ENCODE data around the gene TTC39B. TPM values are rescaled to one million over a fixed set of nuclear protein-coding genes. Genes with fewer than 3 reads are reported as not detected.

Gene TTC39B
- total and polyA plus RNA-seq, 2 of the 8 experiments (the other 6 are each of a cell fraction or from before 2014, with no cell fraction given) = 1.6 to 10.9 TPM

DNA sequence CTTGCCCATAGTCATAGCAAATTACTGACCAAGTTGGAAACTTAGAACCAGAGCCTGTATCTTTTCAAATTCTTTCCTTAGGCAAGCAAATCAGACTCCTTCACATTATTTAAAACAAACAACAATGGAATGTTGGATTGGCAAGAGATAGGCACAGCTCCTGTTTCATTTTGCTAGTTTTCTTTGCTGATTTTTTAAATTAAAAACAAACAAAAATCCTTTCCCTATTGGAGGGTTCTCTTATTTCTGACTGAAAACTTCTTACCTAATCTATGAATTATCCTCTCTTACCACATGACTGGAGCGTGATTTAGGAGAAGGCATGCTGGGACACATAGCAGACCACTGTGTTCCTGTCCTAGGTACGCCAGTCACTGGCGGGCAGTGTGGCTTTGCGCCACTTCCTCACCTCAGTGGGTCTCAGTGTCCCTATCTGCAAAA, 63.0 kb downstream of the TTC39B start:
- Histone ChIP-seq H3K4me2 (ENCODE audit: insufficient read depth in 1 of 2, low read depth in 2 of 2, low read length in 2 of 2) (no peak overlapping the region), H4K5ac (ENCODE audit: insufficient read length, low read depth, low read length) (no peak overlapping the region), H2BK15ac (ENCODE audit: low read length) (no peak overlapping the region), H3K36me3 (ENCODE audit: control insufficient read depth in 2 of 4, insufficient read depth in 4 of 4, low read length in 3 of 4) (no peaks in the 10 kb centered on the region), H2BK120ac (replicated peaks; ENCODE audit: low read depth, low read length) (no peak overlapping the region), H3K23me2 (ENCODE audit: low read depth, low read length) (no peaks in the 10 kb centered on the region), H3K4me1 (replicated peaks in 1 of 4; ENCODE audit: control insufficient read depth in 3 of 4, insufficient read depth in 4 of 4, low read length in 3 of 4) (peaks cover under 1 to 8% (median 3%) of the 10 kb centered on the region in 4 experiments; a peak in 4 of 7 replicates), H3K23ac (ENCODE audit: insufficient read length) (no peak overlapping the region), H3K4me3 (ENCODE audit: extremely low read depth in 1 of 4, insufficient read depth in 2 of 4, low read depth in 3 of 4, low read length in 4 of 4) (no peak overlapping the region), H3K18ac (ENCODE audit: extremely low read depth, low read length) (no peak overlapping the region), H3K56ac (replicated peaks; ENCODE audit: insufficient read length, low read depth, low read length) (no peak overlapping the region), H4K91ac (replicated peaks; ENCODE audit: insufficient read length, low read length) (no peak overlapping the region), H2BK12ac (ENCODE audit: low read depth, low read length) (no peak overlapping the region), H3K27ac (ENCODE audit: low read depth, low read length) (no peak overlapping the region), H4K20me1 (replicated peaks in 1 of 2; ENCODE audit: control insufficient read depth in 1 of 2, insufficient read depth in 2 of 2, low read length in 2 of 2) (no peaks in the 10 kb centered on the region), H2BK5ac (ENCODE audit: low read depth, low read length) (no peak overlapping the region), H3K79me1 (ENCODE audit: low read depth, low read length) (peaks cover 2% of the 10 kb centered on the region), H3K79me2 (ENCODE audit: control insufficient read depth in 1 of 2, insufficient read depth in 2 of 2, low read length in 2 of 2) (no peaks in the 10 kb centered on the region), H2AK5ac (ENCODE audit: low read depth, low read length) (no peak overlapping the region), H4K8ac (ENCODE audit: extremely low read depth, insufficient read depth, low read length) (peak overlapping the region; percentile 53; the same call in 1 of the 2 replicates), H3K27me3 (replicated peaks in 1 of 4; ENCODE audit: control insufficient read depth in 3 of 4, extremely low read depth in 1 of 4, insufficient read depth in 3 of 4, low read length in 3 of 4) (no peaks in the 10 kb centered on the region), H2BK20ac (ENCODE audit: low read length) (no peak overlapping the region), H3K9ac (replicated peaks in 1 of 4; ENCODE audit: extremely low read depth in 1 of 4, low read depth in 3 of 4, low read length in 3 of 4) (no peak overlapping the region; a peak in 1 of 7 replicates), H3K4ac (replicated peaks; ENCODE audit: insufficient read length, low read depth, low read length) (no peak overlapping the region), H2AFZ (ENCODE audit: low read length) (no peak overlapping the region), H3K14ac (ENCODE audit: insufficient read length) (no peak overlapping the region), H3K9me3 (ENCODE audit: insufficient read depth in 2 of 2, low read depth in 1 of 2, low read length in 1 of 2) (no peaks in the 10 kb centered on the region)
- POLR2A ChIA-PET (ENCODE audit: partially characterized antibody) = no interaction called here
- WGBS, 2 experiments (ENCODE audit: extremely low coverage in 1 of 2, insufficient coverage in 1 of 2, insufficient read length in 1 of 2, insufficient replicate concordance in 2 of 2, low coverage in 1 of 2, low lambda C conversion rate in 2 of 2, missing lambda C conversion rate in 1 of 2) = 90% methylated on average over 4 of the region's 4 CpGs; no CpG with 5 or more reads in 1 of the 2 experiments
- FAIRE-seq = no peak
- no peak for DNase-seq (ENCODE audit: low read depth in 1 of 2, low spot score in 2 of 2)
- CTCF ChIA-PET (ENCODE audit: partially characterized antibody) = interaction anchor here (1.1 to 1.2 kb wide), 3 partner anchors 12 to 32 kb away, joined by 4 to 7 read pairs (median 5); no protein-coding TSS in a partner anchor
- no peak for TF ChIP-seq GABPA (IDR thresholded peaks at IDR 0.05; ENCODE audit: borderline replicate concordance, insufficient read depth, low read length)
- no peak for TF ChIP-seq HDAC6 (IDR thresholded peaks at IDR 0.05; ENCODE audit: low read depth, low read length)
- TF ChIP-seq CEBPB (IDR thresholded peaks at IDR 0.05; ENCODE audit: low read depth, low read length) = no peak
- no peak for TF ChIP-seq NRF1 (IDR thresholded peaks at IDR 0.05; ENCODE audit: low read depth, low read length)
- no peak for TF ChIP-seq POLR2A (IDR thresholded peaks at IDR 0.05; ENCODE audit: control extremely low read depth in 1 of 2, low read depth in 2 of 2, low read length in 2 of 2)

Data from H1 (cell line).